Upper lobe of left lung (tissue), 4 donors: Measurements from ENCODE around the gene CMKLR1.

Experiments
- CTCF ChIP-seq, 6 experiments: fragments of 450-650 bp in 4 of 6; fragments of 200-600 bp in 2 of 6; sonication (generic) in 2 of 6; IDR thresholded peaks; one replicate each; pipeline ENCODE4 v1.5.1; 2016 to 2019; ENCODE audit warnings: antibody characterized with exemption in 6 of 6
- EP300 ChIP-seq, 4 donors: sonication (generic); formaldehyde crosslinking; IDR thresholded peaks; one replicate each; pipeline ENCODE4 v1.5.1; 2017; ENCODE audit warnings: antibody characterized with exemption in 4 of 4, control low read depth in 2 of 4
- POLR2A ChIP-seq, 4 donors: fragments of 450-650 bp; IDR thresholded peaks; one replicate each; pipeline ENCODE4 v1.5.1; 2016 to 2017; ENCODE audit warnings: antibody characterized with exemption in 4 of 4, mild to moderate bottlenecking in 2 of 4
- POLR2AphosphoS5 ChIP-seq, 2 donors: sonication (generic); formaldehyde crosslinking; IDR thresholded peaks; one replicate each; pipeline ENCODE4 v1.5.1; 2017; ENCODE audit warnings: antibody characterized with exemption in 2 of 2

- TF ChIP-seq CTCF (IDR thresholded peaks at IDR 0.05): no peak
- TF ChIP-seq EP300 (IDR thresholded peaks at IDR 0.05): no peak
- TF ChIP-seq POLR2A (IDR thresholded peaks at IDR 0.05): no peak
- TF ChIP-seq POLR2AphosphoS5 (IDR thresholded peaks at IDR 0.05): no peak
Measured at GRCh38 chr12:108257610-108258106, 81.5 kb downstream of the CMKLR1 start.
